Sigmoid colon (tissue), 7 donors: Measurements from ENCODE around the gene UCKL1. TPM values are rescaled to one million over a fixed set of nuclear protein-coding genes. Genes with fewer than 3 reads are reported as not detected.

Experiments used
- DNase-seq: peaks from one replicate; pipeline ENCODE4 v3.0.0-alpha.2; 2019
- H3K27ac ChIP-seq, 4 donors: fragments of 200-600 bp; sonication (generic); one replicate each; pipeline ENCODE4 v1.5.1; 2016 to 2019; ENCODE audit warnings: mild to moderate bottlenecking in 1 of 4
- H3K27me3 ChIP-seq, 3 donors: fragments of 200-600 bp; sonication (generic); one replicate each; pipeline ENCODE4 v1.5.1; 2019; ENCODE audit warnings: mild to moderate bottlenecking in 1 of 3
- H3K36me3 ChIP-seq, 4 donors: fragments of 200-600 bp; sonication (generic); one replicate each; pipeline ENCODE4 v1.5.1; 2016 to 2019
- H3K4me1 ChIP-seq, 4 donors: fragments of 200-600 bp; sonication (generic); one replicate each; pipeline ENCODE4 v1.5.1; 2017 to 2019
- H3K4me3 ChIP-seq, 4 donors: fragments of 200-600 bp; sonication (generic); one replicate each; pipeline ENCODE4 v1.5.1; 2017 to 2019; ENCODE audit warnings: mild to moderate bottlenecking in 2 of 4, moderate library complexity in 1 of 4
- H3K9me3 ChIP-seq, 4 donors: fragments of 200-600 bp in 3 of 4; sonication (generic) in 3 of 4; one replicate each; pipeline versions ENCODE4 v1.5.1 to v1.6.1; 2013 to 2019
- CTCF ChIP-seq, 4 experiments: fragments of 450-650 bp in 3 of 4; fragments of 200-600 bp in 1 of 4; IDR thresholded peaks; one replicate each; pipeline ENCODE4 v1.5.1; 2016 to 2019; ENCODE audit warnings: antibody characterized with exemption in 4 of 4, mild to moderate bottlenecking in 3 of 4, moderate library complexity in 2 of 4
- EP300 ChIP-seq, 4 donors: sonication (generic); formaldehyde crosslinking; IDR thresholded peaks; one replicate each; pipeline ENCODE4 v1.6.1; 2017; ENCODE audit warnings: antibody characterized with exemption in 4 of 4
- POLR2A ChIP-seq, 2 donors: fragments of 450-650 bp; IDR thresholded peaks; one replicate each; pipeline ENCODE4 v1.6.1; 2016; ENCODE audit warnings: antibody characterized with exemption in 2 of 2, mild to moderate bottlenecking in 2 of 2, moderate library complexity in 2 of 2
- POLR2AphosphoS5 ChIP-seq, 4 donors: sonication (generic); formaldehyde crosslinking; IDR thresholded peaks; one replicate each; pipeline ENCODE4 v1.6.1; 2017; ENCODE audit warnings: antibody characterized with exemption in 4 of 4
- WGBS, 2 donors: extraction: QIAGEN DNeasy Blood & Tissue Kit; methylation state at CpG; one replicate each; pipeline ENCODE4 v1.1.7; 2013; 5-methylcytosine and 5-hydroxymethylcytosine counted together
- intact Hi-C: fragments of 100-400 bp; cut with DNase I; formaldehyde crosslinking; loops from one replicate; pipeline ENCODE4 v1.15.1; 2023
- polyA plus RNA-seq, 3 donors: library from polyadenylated mRNA; stranded (reverse); fragments of 200-250 nt; gene quantifications; one replicate each; pipeline ENCODE4 v1.2.3, GENCODE V29; 2013
- total RNA-seq, 4 donors: library from RNA; depleted of rRNA; stranded (reverse); fragments of >200 nt; gene quantifications; one replicate each; pipeline ENCODE4 v1.1.0, GENCODE V29; 2016
- donor health status: healthy with polysubstance abuse.
- donor health status: Bipolar disorder and iron deficiency.
- donor health status: healthy.

Gene UCKL1
- total and polyA plus RNA-seq, 7 donors, result 21.1 to 45.6 (median 26.1) TPM

- intact Hi-C loops, result no loop called here
- TF ChIP-seq EP300 (IDR thresholded peaks at IDR 0.05), result no peak
- no peak for TF ChIP-seq POLR2AphosphoS5 (IDR thresholded peaks at IDR 0.05)
- no peak for TF ChIP-seq CTCF (IDR thresholded peaks at IDR 0.05)
- no peak for TF ChIP-seq POLR2A (IDR thresholded peaks at IDR 0.05)
- H3K27me3 ChIP-seq, result no peaks in the 10 kb centered on the region
- peaks cover 0 to 51% (median 19%) of the 10 kb centered on the region in 4 donors for H3K36me3 ChIP-seq
- no peak overlapping the region for H3K4me3 ChIP-seq
- H3K9me3 ChIP-seq, result no peaks in the 10 kb centered on the region
- no peak for DNase-seq
- H3K27ac ChIP-seq, result no peak overlapping the region
- WGBS, 2 donors, result 96 to 97% methylated on average over 17 of the region's 17 CpGs
- H3K4me1 ChIP-seq, result peaks cover 0 to 25% (median 20%) of the 10 kb centered on the region in 4 donors
These were observed 3.5 kb upstream of the UCKL1 start for GRCh38 chr20:63959699-63960075.

GRCh38 chr20:63958964-63959698 is 2.9 kb upstream of the UCKL1 start:
- Histone ChIP-seq H3K27ac (no peak overlapping the region), H3K4me3 (no peak overlapping the region), H3K4me1 (peaks cover 0 to 31% (median 26%) of the 10 kb centered on the region in 4 donors), H3K9me3 (no peaks in the 10 kb centered on the region), H3K27me3 (no peaks in the 10 kb centered on the region), H3K36me3 (peaks cover 0 to 47% (median 18%) of the 10 kb centered on the region in 4 donors)
- no peak for TF ChIP-seq POLR2AphosphoS5 (IDR thresholded peaks at IDR 0.05)
- WGBS, 2 donors, result 91% methylated on average over 10 of the region's 10 CpGs
- DNase-seq, result no peak
- intact Hi-C loops, result no loop called here

GRCh38 chr20:63958471-63958870 is 2.3 kb upstream of the UCKL1 start:
- no peak overlapping the region for H3K4me3 ChIP-seq
- 71 to 83% methylated on average over 4 of the region's 4 CpGs for WGBS, 2 donors
- no peak overlapping the region for H3K27ac ChIP-seq
- H3K4me1 ChIP-seq, result peaks cover 0 to 37% (median 33%) of the 10 kb centered on the region in 4 donors
- intact Hi-C loops, result no loop called here
- peaks cover 0 to 41% (median 14%) of the 10 kb centered on the region in 4 donors for H3K36me3 ChIP-seq
- no peak for DNase-seq
- no peak for TF ChIP-seq POLR2A (IDR thresholded peaks at IDR 0.05)
- no peak for TF ChIP-seq POLR2AphosphoS5 (IDR thresholded peaks at IDR 0.05)
- TF ChIP-seq CTCF (IDR thresholded peaks at IDR 0.05), result no peak
- TF ChIP-seq EP300 (IDR thresholded peaks at IDR 0.05), result no peak
- H3K27me3 ChIP-seq, result no peaks in the 10 kb centered on the region
- no peaks in the 10 kb centered on the region for H3K9me3 ChIP-seq

- DNase-seq, result no peak
- Histone ChIP-seq H3K27ac (peak overlapping the region; percentile 71 to 99 (median 78)), H3K27me3 (no peaks in the 10 kb centered on the region), H3K9me3 (no peaks in the 10 kb centered on the region), H3K4me3 (peak overlapping the region in 1 of 4 donors; percentile 91), H3K36me3 (peaks cover 0 to 35% (median 10%) of the 10 kb centered on the region in 4 donors), H3K4me1 (peaks cover 0 to 43% (median 39%) of the 10 kb centered on the region in 4 donors)
- intact Hi-C loops, result no loop called here
- TF ChIP-seq EP300 (IDR thresholded peaks at IDR 0.05), result no peak
- TF ChIP-seq POLR2AphosphoS5 (IDR thresholded peaks at IDR 0.05), result no peak
- TF ChIP-seq POLR2A (IDR thresholded peaks at IDR 0.05), result no peak
- no peak for TF ChIP-seq CTCF (IDR thresholded peaks at IDR 0.05)
- 19 to 49% methylated on average over 13 of the region's 13 CpGs for WGBS, 2 donors
These were observed 1.6 kb upstream of the UCKL1 start for GRCh38 chr20:63957690-63958441.

- peaks cover 0 to 50% (median 46%) of the 10 kb centered on the region in 4 donors for H3K4me1 ChIP-seq
- peak overlapping the region; percentile 71 to 99 (median 78) for H3K27ac ChIP-seq
- H3K27me3 ChIP-seq, result no peaks in the 10 kb centered on the region
- TF ChIP-seq POLR2AphosphoS5 (IDR thresholded peaks at IDR 0.05), result peak; percentile 56 to 65 (median 61)
- TF ChIP-seq POLR2A (IDR thresholded peaks at IDR 0.05), result peak in 1 of 2 donors; percentile 38
- no peak for TF ChIP-seq CTCF (IDR thresholded peaks at IDR 0.05)
- H3K36me3 ChIP-seq, result peaks cover 0 to 27% (median 6%) of the 10 kb centered on the region in 4 donors
- intact Hi-C loops, result no loop called here
- 1 to 3% methylated on average over 28 of the region's 28 CpGs for WGBS, 2 donors
- peak overlapping the region; percentile 40 to 100 (median 94) for H3K4me3 ChIP-seq
- peak; percentile 85 for DNase-seq
- H3K9me3 ChIP-seq, result no peaks in the 10 kb centered on the region
These were observed 931 bp upstream of the UCKL1 start for GRCh38 chr20:63957004-63957689.
